ENCODE measurements around the gene MATR3. TPM values are rescaled to one million over a fixed set of nuclear protein-coding genes. Genes with fewer than 3 reads are reported as not detected.

Gene MATR3
- total RNA-seq, 2 donors from 2014 or later = 194 to 264 TPM

GRCh38 chr5:139299486-139299885, 5.9 kb downstream of the MATR3 start:
- no peak for DNase-seq (ENCODE audit: low spot score)
- no peak for TF ChIP-seq CTCF (IDR thresholded peaks at IDR 0.05)
- Histone ChIP-seq H3K4me1 (ENCODE audit: control insufficient read depth in 1 of 2, low read depth in 2 of 2) (peaks cover 84 to 90% of the 10 kb centered on the region in 2 donors), H3K27me3 (replicated peaks; ENCODE audit: insufficient read depth) (no peaks in the 10 kb centered on the region), H3K36me3 (no peaks in the 10 kb centered on the region), H3K27ac (no peak overlapping the region), H3K4me3 (peak overlapping the region; percentile 2), H3K9me3 (no peaks in the 10 kb centered on the region)
- ATAC-seq (ENCODE audit: insufficient number of reproducible peaks, low FRiP score, low read depth) = no peak

- TF ChIP-seq CTCF (IDR thresholded peaks at IDR 0.05) = no peak
- H3K4me3 ChIP-seq = no peak overlapping the region
Observed at GRCh38 chr5:139301808-139302499, 8.4 kb downstream of the MATR3 start.

GRCh38 chr5:139304391-139305324, 11.1 kb downstream of the MATR3 start:
- no peaks in the 10 kb centered on the region for H3K9me3 ChIP-seq
- no peaks in the 10 kb centered on the region for H3K36me3 ChIP-seq
- peaks cover 88 to 98% of the 10 kb centered on the region in 2 donors for H3K4me1 ChIP-seq (ENCODE audit: control insufficient read depth in 1 of 2, low read depth in 2 of 2)
- TF ChIP-seq CTCF (IDR thresholded peaks at IDR 0.05) = no peak
- DNase-seq (ENCODE audit: low spot score) = no peak
- H3K4me3 ChIP-seq = peak overlapping the region; percentile 32
- H3K27ac ChIP-seq = no peak overlapping the region
- H3K27me3 ChIP-seq (replicated peaks; ENCODE audit: insufficient read depth) = no peaks in the 10 kb centered on the region
- ATAC-seq (ENCODE audit: insufficient number of reproducible peaks, low FRiP score, low read depth) = no peak

More at GRCh38 chr5:139301808-139302499, 8.4 kb downstream of the MATR3 start:
- Histone ChIP-seq H3K27ac (no peak overlapping the region), H3K4me1 (ENCODE audit: control insufficient read depth in 1 of 2, low read depth in 2 of 2) (peaks cover 88 to 98% of the 10 kb centered on the region in 2 donors), H3K9me3 (no peaks in the 10 kb centered on the region), H3K27me3 (replicated peaks; ENCODE audit: insufficient read depth) (no peaks in the 10 kb centered on the region), H3K36me3 (no peaks in the 10 kb centered on the region)
- ATAC-seq (ENCODE audit: insufficient number of reproducible peaks, low FRiP score, low read depth) = no peak
- no peak for DNase-seq (ENCODE audit: low spot score)

GRCh38 chr5:139306197-139306596, 12.7 kb downstream of the MATR3 start:
- H3K27me3 ChIP-seq (replicated peaks; ENCODE audit: insufficient read depth) = no peaks in the 10 kb centered on the region
- no peaks in the 10 kb centered on the region for H3K9me3 ChIP-seq
- DNase-seq (ENCODE audit: low spot score) (no peak), ATAC-seq (ENCODE audit: insufficient number of reproducible peaks, low FRiP score, low read depth) (no peak)
- peaks cover 86 to 98% of the 10 kb centered on the region in 2 donors for H3K4me1 ChIP-seq (ENCODE audit: control insufficient read depth in 1 of 2, low read depth in 2 of 2)
- TF ChIP-seq CTCF (IDR thresholded peaks at IDR 0.05) = no peak
- H3K4me3 ChIP-seq = no peak overlapping the region
- no peak overlapping the region for H3K27ac ChIP-seq
- no peaks in the 10 kb centered on the region for H3K36me3 ChIP-seq
